LoVo (cell line): ENCODE data around the gene ADH1B.
"Not testable (repeated sequence)": the region's sequence is repeated elsewhere in the genome, so short reads cannot be mapped to it uniquely, and the experiment has no call there.

ENCODE experiments used
- DNase-seq: peaks from one replicate; pipeline ENCODE4 v3.0.0-alpha.2; 2016; ENCODE audit warnings: low spot score

ADH1B gene

DNA sequence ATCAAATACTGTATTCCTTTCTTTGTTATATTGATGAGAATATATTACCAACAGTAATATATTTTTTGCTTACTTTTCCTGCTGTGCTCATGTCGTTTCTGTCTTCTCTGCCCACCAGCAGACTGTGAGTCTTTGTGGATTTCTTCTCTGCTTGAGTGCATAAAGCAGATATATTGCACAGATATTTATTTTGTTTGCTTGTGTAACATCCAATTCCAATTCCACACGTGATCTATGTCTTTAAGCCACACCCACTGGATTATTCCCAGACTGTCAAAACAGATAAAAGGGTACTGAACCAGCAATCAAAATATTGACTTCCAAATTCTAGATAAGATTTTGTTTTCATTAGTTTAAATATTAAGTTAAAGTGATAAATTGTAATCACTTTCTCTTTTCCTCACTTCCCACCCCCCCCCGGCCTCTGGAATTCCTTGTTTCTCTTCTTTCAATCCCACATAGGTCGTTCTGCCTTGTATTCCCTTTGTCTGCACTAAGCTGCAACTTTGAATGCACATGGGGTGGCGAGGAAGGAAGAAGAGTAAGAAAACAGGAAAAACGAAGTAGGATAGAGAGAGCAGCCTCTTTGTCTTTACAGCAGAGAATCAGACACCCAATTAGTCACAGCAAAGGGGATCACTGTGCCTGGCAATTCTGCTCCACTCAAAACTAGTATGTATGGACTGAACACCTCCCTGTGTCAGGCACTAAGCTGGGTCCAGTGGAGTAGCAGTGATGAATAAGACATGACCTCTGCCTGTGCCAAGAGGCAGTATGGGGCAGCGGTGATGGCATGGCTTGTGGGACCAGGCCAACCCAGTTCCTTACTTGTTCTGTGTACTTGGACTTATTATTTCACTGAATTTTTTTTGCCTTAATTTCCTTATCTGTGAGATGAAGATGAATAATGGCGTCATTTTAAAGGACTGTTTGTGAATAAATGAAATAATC, at the start of gene ADH1B:
Gene ADH1B (minus strand): TSS at position 161 of the 951 bp plus-strand sequence. CDS start 70 bp downstream, at position 91.
- DNase-seq = no peak

DNA sequence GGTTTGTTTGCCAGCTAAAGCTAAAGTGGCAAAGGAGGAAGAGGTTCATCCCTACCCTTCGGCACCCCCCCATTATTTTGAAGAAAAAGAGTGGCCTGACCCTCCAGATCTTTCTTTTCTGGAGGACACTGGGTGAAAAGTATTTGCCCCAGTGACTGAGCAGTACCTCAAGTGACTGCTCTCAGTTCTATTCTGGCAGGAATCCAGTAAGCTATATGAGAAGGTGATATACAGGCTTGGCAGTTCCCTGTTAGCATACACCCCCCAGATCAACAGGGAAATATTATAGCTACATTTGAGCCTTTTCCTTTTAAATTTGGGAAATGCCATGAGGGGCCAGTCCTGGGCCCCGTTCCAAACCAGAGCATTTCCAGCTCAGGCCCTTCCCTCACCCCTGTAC, 46.6 kb upstream of the ADH1B start:
- not testable (repeated sequence) for DNase-seq

DNA sequence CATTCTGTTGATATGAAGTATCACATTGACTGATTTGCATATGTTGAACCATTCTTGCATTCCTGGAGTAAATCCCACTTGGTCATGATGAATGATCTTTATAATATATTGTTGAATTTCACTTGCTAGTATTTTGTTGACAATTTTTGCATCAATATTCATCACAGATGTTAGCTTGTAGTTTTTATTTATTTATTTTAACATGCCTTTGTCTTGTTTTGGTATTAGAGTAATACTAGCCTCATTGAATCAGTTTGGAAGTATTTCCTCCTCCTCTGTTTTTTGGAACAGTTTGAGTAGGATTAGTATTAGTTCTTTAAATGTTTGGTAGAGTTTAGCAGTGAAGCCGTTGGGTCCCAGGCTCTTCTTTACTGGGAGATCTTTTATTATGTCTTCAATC, 45.3 kb upstream of the ADH1B start:
- DNase-seq = no peak

DNA sequence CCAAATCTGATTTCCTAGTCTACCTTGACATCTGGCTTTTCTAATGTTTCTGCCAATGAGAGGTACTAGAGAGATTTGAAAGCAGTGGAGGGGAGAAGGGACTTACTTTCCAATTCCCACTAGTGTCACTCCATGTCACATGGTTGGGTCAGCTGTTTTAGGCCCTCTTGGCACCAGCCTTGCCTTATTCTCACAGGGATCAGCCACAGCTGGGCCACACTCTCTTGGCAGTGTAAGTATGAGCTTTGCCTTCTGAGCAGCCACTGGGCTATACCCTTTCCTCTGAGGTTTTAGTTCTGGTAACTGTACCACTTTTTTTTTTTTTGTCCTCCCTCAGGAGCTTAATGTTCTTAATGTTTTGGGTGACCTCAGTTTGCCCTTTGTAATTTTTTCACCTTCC, 41.6 kb upstream of the ADH1B start:
- DNase-seq = no peak

DNA sequence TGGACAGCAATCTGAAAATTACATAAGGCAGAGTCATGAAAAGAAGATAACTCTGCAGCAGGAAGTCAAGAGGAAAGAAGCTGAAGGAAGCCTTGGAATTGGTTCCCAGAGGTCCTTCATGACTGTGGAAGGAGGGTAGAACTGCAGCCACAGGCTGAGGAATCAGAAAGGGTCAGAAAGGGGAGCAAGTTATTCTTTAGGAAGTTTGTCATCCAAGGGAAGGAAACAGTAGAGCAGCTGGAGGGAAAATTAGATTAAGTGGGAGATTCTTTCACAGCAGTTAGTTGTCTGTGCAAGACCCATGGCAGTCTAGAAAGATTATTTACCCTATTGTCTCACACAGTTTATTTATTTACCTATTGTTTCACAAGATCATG, 40.7 kb upstream of the ADH1B start:
- no peak for DNase-seq

DNA sequence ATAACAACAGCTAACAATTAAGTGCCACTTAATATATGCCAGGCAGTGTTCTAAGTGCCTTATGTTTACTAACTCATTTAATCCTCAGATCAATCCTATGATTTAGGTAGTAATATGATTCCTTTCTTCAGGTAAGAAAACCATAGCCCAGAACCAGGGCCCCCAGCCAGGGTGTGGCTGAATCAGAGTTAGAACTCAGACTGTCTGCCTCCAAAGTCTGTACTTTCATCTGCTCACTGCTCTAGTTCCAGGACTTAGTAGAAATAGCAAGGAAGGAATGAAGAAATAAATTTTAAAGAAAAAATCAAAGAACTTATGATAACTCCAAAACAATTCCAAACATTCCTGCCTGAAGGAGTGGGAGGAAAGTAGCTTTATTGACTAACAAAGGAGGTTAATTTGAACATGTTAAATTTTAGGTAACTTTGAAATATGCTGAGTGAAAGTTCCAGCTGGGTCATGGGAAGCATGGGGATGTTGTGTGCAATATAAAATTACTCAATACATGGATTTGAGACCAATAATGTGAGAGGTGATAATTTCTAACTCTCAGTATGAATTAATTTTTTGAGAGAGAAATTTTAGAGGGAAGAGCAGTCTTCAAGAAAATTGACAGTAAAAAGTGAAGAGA, 40.2 kb upstream of the ADH1B start:
- DNase-seq = no peak

DNA sequence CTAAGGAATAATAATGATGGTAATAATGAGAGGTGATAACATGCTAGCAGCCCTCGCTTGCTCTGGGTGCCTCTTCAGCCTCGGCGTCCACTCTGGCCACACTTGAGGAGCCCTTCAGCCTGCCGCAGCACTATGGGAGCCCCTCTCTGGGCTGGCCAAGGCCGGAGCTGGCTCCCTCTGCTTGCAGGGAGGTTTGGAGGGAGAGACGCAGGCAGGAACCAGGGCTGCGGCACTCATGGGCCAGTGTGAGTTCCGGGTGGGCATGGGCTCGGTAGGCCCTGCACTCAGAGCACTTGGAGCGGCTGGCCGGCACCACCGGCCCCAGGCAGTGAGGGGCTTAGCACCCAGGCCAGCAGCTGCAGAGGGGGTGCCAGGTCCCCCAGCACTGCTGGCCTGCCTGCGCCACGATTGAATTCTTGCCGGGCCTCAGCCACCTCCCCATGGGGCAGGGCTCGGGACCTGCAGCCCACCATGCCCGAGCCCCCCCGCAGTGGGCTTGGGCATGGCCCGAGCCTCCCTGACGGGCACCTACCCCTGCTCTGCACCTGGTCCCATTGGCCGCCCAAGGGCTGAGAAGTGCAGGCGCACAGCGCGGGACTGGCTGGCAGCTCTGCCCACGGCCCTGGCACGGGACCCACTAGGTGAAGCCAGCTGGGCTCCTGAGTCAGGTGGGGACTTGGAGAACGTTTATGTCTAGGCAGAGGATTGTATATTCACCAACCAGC, 38.4 kb upstream of the ADH1B start:
- no peak for DNase-seq

DNA sequence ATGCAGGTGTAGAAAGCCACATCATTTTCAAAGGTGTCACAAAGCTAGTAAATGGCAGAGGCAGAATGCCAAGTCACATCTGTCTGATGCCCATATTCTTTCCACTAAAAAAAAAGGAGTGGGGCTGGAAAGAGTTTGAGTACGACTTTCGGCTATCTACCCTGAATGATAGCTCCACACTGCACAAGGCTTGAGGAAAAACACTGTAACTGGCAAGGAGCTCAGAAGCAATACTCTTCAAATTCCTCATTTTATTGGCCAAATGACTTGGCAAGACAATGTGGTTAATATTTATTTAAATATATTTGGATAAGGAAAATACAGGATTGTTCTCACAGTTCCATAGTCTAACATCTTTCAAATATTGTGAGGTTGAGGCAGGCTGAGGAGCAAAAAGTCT, 36.7 kb upstream of the ADH1B start:
- DNase-seq = no peak

DNA sequence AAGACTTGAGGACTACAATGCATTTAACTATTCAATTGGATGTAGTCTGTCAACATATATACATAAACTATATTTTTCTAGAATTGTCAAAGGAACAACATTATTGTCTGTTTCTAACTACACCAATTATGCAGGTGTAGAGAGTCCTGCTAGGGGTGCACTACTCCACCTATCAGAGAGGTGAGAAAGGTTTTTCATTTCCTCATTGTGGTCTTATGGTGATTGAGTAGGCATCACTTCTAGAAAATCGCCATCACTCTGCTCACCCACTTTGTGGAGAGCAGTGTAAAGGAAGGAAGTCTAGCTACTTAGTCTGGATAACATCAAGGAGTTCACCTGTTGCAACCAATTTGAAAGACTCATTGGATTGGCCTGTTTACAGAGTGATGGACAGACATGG, 35.8 kb upstream of the ADH1B start:
- no peak for DNase-seq

DNA sequence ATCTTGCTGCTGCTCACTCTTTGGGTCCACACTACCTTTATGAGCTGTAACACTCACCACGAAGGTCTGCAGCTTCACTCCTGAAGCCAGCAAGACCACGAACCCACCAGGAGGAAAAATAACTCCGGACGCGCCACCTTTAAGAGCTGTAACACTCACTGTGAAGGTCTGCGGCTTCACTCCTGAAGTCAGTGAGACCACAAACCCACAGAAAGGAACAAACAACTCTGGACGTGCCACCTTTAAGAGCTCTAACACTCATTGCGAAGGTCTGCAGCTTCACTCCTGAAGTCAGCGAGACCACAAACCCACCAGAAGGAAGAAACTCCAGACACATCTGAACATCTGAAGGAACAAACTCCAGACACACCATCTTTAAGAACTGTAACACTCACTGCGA, 34.9 kb upstream of the ADH1B start:
- DNase-seq = not testable (repeated sequence)

DNA sequence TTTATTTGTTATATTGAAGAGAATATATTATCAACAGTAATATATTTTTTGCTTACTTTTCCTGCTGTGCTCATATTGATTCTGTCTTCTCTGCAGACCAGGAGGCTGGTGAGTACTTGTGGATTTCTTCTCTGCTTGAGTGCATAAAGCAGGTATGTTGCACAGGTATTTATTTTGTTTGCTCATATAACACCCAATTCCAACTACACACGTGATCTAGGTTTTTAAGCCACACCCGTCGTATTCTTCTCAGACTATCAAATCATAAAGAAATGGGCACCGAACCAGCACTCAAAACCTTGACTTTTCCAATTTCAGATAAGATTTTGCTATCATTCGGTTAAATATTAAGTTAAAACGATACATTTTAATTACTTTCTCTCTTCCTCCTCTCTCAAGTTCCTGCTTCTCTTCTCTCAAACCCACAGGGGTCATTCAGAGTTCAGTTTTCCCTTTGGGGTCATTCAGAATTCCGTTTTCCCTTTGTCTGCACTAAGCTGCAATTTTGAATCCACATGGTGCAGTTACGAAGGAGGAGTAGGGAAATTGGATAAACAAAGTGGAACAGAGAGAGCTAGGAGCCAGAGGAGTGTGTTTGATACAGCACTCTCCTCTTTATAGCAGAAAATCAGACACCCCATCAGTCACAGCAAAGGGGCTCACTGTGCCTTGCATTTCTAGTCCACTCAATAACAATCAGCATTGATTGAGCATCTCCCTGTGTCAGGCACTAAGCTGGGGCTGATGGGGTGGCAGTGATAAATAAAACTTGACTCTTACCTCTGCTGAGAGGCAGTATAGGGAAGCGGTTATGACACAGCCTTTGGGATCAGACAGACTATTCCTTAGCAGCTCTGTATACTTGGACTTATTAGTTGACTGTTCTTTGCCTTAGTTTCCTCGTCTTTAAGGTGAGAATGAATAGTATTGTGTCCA, 31.7 kb upstream of the ADH1B start, which contains the start of gene ADH1C:
Gene ADH1C (minus strand): TSS at position 145 of the 936 bp plus-strand sequence. CDS start 71 bp downstream, at position 74.
- DNase-seq = no peak

DNA sequence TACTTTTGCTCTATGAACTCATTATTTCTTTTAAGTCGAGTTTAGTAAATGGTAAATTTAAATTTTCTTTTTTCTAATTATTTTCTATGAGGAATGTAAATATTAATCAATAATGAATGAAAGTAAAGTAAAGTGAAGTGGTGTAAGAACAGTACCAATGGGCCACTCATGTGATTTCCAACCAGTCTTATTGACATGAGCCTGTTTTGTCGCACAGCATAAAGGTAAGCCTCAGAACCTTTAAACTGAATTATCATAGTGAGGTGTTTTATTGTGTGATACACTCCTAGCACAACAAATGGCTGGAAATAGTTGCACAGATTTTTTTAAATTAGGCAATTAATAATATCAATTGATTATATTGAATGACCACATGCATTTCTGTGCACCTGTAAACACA, 30.3 kb upstream of the ADH1B start:
- DNase-seq = no peak

DNA sequence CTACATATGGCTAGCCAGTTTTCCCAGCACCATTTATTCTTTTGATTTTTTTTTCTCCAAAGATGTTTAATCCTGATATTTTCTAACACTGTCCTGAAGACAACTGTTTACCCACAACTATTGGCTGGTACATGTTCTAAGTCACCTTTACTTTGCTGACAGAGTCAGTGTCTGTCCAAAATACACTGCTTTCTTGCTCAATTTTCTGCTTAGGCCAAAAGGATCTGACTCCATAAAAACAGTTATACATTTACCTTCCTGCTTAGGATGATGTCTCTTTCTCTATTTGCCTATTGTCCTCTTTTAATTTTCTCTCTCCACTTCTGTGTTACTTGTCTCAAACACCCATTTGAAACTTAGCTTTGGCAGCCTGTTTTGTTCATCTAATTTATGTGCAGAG, 28.1 kb upstream of the ADH1B start:
- DNase-seq = no peak

DNA sequence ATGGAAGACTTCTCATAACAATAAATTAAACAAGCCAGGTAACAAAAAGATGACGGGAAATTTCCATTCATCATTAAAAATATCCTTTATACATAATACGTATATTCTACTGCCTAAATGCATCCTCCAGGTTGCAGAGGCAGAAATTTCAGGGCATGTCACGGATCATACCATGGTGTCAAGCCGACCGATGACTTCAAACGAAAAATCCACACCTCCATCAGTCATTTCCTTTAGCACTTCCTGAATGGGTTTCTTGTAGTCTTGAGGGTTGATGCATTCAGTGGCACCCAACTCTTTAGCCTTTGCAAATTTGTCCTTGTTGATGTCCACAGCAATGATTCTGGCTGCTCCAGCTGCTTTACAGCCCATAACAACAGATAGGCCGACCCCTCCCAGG, 21.4 kb upstream of the ADH1B start:
- DNase-seq = not testable (repeated sequence)

DNA sequence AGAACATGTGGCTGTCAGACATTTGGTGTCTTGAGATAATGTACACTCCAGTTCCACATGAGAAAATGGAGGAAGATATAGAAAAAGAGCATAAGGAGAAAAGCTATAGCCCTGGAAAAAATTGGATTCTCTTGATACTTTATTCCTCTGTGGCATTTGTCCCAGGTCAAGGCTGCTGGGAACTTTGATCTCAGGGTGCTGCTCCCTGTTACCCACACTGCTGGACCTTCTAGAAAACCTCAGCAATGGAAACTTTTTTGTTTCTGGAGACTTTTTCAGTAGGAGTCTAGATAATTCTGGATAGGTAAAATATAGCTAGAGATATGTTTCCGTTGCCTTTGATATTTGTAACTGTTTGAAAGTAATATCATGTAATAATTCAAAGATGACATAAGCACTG, 20.2 kb upstream of the ADH1B start:
- DNase-seq = no peak

DNA sequence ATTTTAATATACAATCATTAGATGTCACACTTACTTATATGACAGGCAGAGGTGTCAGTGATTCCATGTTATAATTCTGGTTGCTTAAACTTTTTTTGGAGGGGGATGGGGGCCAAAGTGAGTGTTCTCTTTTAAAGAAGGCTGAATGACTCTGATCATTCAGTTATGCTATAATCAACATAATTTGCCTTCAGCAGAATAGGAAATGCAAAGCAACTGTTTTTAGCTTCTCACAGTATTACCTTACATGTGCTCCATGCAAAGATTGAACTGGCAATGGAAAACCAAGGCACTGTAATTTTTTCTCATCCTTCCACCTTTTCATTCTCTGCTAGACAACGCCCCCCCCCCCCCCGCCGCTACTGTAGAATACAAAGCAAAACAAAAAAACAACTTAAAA, 18.0 kb upstream of the ADH1B start:
- DNase-seq = no peak

DNA sequence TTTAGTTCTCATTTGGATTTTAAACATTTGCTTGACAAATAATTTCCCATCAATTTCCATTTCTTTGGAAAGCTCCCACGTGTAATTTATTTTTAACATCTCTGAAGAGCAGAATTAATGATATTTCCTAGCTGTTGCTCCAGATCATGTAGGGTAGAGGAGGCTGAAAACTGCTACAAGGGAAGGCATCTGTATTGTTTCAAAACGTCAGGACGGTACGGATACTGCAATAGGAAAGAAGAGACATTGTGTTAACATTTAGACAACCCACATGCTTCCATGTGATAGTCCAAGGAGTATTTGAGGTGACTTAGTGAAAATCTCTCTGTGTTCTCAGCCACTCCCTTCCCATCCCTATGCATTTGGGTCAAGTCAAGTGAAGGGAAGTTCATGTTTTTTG, 15.4 kb upstream of the ADH1B start:
- DNase-seq = no peak

DNA sequence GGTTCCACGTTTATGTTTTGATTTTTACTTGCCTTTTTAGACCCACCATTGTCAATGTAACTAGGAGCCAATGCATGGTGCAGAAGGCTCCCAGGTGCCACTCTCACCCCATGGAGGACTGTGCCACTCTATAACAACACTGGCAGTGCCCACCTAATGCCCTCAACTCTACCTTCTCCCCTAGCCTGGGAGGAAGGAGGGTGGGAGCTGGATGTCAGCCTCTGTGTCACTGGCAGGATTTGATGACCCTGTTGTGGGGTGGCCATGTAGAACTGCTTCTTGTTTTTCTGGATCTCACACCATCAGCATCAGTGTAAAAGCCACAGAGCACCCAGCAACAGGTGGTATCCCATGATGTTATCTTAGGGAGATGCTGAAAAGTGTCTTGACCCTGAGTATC, 13.7 kb upstream of the ADH1B start:
- DNase-seq = no peak

DNA sequence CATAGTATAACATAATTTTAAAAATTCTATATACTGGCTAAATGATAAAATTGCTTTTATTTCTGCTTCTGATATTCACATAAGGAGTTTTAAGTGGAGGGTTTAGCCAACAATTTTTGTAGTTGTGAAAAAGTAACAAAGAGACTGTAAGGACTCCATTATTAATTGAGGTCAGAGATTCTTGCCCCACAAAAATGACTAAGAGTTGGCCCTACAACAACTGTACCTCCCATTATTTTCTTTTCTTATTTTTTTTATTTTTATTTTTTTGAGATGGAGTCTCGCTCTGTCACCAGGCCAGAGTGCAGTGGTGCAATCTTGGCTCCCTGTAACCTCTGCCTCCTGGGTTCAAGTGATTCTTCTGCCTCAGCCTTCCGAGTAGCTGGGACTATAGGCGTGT, 9.4 kb upstream of the ADH1B start:
- DNase-seq = no peak

DNA sequence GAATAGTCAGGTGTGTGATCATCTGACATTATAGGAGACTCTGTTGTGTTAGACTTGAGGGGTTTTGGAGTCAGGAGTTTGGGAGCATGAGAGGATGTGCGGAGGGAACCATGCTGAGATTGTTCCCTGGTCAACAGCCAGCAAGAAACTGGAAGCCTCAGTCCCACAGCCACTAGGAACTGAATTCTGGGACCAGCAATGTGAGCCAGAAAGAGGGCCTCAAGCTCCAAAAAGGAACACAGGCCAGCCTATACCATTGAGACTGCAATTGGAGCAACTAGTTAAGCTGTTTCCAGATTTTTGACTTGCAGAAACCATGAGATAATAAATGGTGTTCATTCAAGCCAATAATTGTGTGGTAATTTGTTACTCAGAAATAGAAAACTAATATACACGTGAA, 8.7 kb upstream of the ADH1B start:
- DNase-seq = no peak

DNA sequence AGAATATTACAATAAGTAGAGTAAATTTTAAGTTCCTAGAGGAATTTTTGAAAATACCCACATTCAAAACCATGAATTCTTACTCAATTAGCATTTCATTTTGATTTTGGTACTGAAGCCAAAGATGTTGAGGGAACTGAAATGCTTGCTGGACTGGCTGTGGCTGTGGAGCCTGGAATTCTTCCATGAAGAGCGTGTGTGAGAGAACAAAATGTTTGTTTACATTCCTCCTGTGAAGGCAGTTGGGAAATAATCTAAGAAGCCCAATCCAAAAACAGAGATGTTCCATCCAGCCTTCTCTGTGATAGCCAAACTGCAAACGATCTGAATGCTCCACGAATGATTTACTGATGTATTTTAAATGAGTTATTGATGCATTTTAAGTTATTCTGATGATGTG, 3.8 kb upstream of the ADH1B start:
- no peak for DNase-seq

DNA sequence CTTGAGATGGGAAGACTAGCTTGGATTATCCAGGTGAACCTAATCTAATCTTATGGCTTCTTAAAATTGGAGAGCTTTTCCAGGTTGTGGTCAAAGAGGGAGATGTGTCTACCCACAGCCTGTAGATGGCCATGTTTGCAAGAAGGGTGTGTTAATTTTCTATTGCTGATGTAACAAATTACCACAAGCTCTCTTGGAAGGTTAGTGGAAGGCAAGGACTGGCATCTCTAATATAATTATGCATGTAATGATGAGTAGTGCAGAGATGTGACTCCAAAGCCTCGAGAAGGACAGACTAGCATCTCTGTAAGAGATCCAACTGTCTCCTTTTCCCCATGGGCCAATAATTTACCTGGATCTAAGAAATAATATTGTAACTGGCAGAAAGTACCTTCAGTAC, 3.2 kb upstream of the ADH1B start:
- no peak for DNase-seq
